ENCODE measurements around the gene NEDD4. TPM values are rescaled to one million over a fixed set of nuclear protein-coding genes. Genes with fewer than 3 reads are reported as not detected.
"Not testable (repeated sequence)": the region's sequence is repeated elsewhere in the genome, so short reads cannot be mapped to it uniquely, and the experiment has no call there.

Gene NEDD4
- total and polyA plus RNA-seq, 3 experiments from 2014 or later, result 3.3 to 9.7 (median 8.2) TPM

GRCh38 chr15:55944606-55945005 lies 48.8 kb downstream of the NEDD4 start:
- H3K4me3 ChIP-seq (ENCODE audit: low read length); H3K9me3 ChIP-seq (ENCODE audit: low read length); CTCF ChIA-PET; H3K4me1 Mint-ChIP-seq; H3K36me3 ChIP-seq (ENCODE audit: insufficient read depth, low read length); POLR2A ChIA-PET; H3K27me3 Mint-ChIP-seq; H3K27me3 ChIP-seq (ENCODE audit: insufficient read depth, low read length, poor library complexity, severe bottlenecking); H3K4me1 ChIP-seq (ENCODE audit: insufficient read depth, low read length); H3K27ac ChIP-seq (ENCODE audit: low read depth, low read length); H3K4me3 Mint-ChIP-seq; DNase-seq: not testable (repeated sequence)
- Mint-ChIP-seq H3K36me3 (peaks cover 5 to 64% (median 21%) of the 10 kb centered on the region in 3 donors), H3K27ac (peak overlapping the region in 1 of 8 donors; percentile 54), H3K9me3 (peaks cover 4 to 22% (median 10%) of the 10 kb centered on the region in 5 donors)

GRCh38 chr15:55942332-55942731 lies 51.1 kb downstream of the NEDD4 start:
- H3K27ac Mint-ChIP-seq, result no peak overlapping the region
- POLR2A ChIA-PET, result no interaction called here
- CTCF ChIA-PET, result no interaction called here
- no peaks in the 10 kb centered on the region for H3K27me3 ChIP-seq (ENCODE audit: insufficient read depth, low read length, poor library complexity, severe bottlenecking)
- no peaks in the 10 kb centered on the region for H3K36me3 ChIP-seq (ENCODE audit: insufficient read depth, low read length)
- peaks cover 10 to 73% (median 19%) of the 10 kb centered on the region in 3 donors for H3K36me3 Mint-ChIP-seq
- H3K4me3 ChIP-seq (ENCODE audit: low read length), result no peak overlapping the region
- no peak overlapping the region for H3K27ac ChIP-seq (ENCODE audit: low read depth, low read length)
- no peaks in the 10 kb centered on the region for H3K4me1 ChIP-seq (ENCODE audit: insufficient read depth, low read length)
- no peaks in the 10 kb centered on the region for H3K4me1 Mint-ChIP-seq
- no peak for DNase-seq
- peaks cover 8 to 27% (median 16%) of the 10 kb centered on the region in 5 donors for H3K9me3 Mint-ChIP-seq
- peaks cover 0 to 1% of the 10 kb centered on the region in 2 donors for H3K27me3 Mint-ChIP-seq
- H3K9me3 ChIP-seq (ENCODE audit: low read length), result no peaks in the 10 kb centered on the region
- no peak overlapping the region for H3K4me3 Mint-ChIP-seq

GRCh38 chr15:55937040-55937439 lies 56.4 kb downstream of the NEDD4 start:
- H3K9me3 Mint-ChIP-seq, result peaks cover 8 to 23% (median 10%) of the 10 kb centered on the region in 5 donors
- H3K27ac Mint-ChIP-seq, result no peak overlapping the region
- H3K4me1 Mint-ChIP-seq, result no peaks in the 10 kb centered on the region
- no peaks in the 10 kb centered on the region for H3K27me3 Mint-ChIP-seq
- peaks cover 4 to 43% (median 7%) of the 10 kb centered on the region in 3 donors for H3K36me3 Mint-ChIP-seq
- POLR2A ChIA-PET, result no interaction called here
- CTCF ChIA-PET, result no interaction called here
- H3K36me3 ChIP-seq (ENCODE audit: insufficient read depth, low read length), result no peaks in the 10 kb centered on the region
- no peak overlapping the region for H3K27ac ChIP-seq (ENCODE audit: low read depth, low read length)
- no peaks in the 10 kb centered on the region for H3K27me3 ChIP-seq (ENCODE audit: insufficient read depth, low read length, poor library complexity, severe bottlenecking)
- H3K9me3 ChIP-seq (ENCODE audit: low read length), result no peaks in the 10 kb centered on the region
- no peaks in the 10 kb centered on the region for H3K4me1 ChIP-seq (ENCODE audit: insufficient read depth, low read length)
- H3K4me3 Mint-ChIP-seq, result no peak overlapping the region
- H3K4me3 ChIP-seq (ENCODE audit: low read length), result no peak overlapping the region
- DNase-seq, result peak in 1 of 5 donors; percentile 8

- Mint-ChIP-seq H3K27me3 (no peaks in the 10 kb centered on the region), H3K27ac (no peak overlapping the region), H3K36me3 (peaks cover 0 to 22% (median 0%) of the 10 kb centered on the region in 3 donors), H3K4me1 (no peaks in the 10 kb centered on the region), H3K4me3 (no peak overlapping the region), H3K9me3 (peaks cover 0 to 18% (median 4%) of the 10 kb centered on the region in 5 donors)
- Histone ChIP-seq H3K27me3 (ENCODE audit: insufficient read depth, low read length, poor library complexity, severe bottlenecking) (no peaks in the 10 kb centered on the region), H3K4me3 (ENCODE audit: low read length) (no peak overlapping the region), H3K9me3 (ENCODE audit: low read length) (no peaks in the 10 kb centered on the region), H3K27ac (ENCODE audit: low read depth, low read length) (no peak overlapping the region), H3K4me1 (ENCODE audit: insufficient read depth, low read length) (no peaks in the 10 kb centered on the region), H3K36me3 (ENCODE audit: insufficient read depth, low read length) (no peaks in the 10 kb centered on the region)
- ChIA-PET CTCF (no interaction called here), POLR2A (no interaction called here)
- no peak for DNase-seq
Observed at GRCh38 chr15:55928955-55929354, 64.5 kb downstream of the NEDD4 start.

GRCh38 chr15:55921744-55922143 lies 71.7 kb downstream of the NEDD4 start:
- no peaks in the 10 kb centered on the region for H3K27me3 ChIP-seq (ENCODE audit: insufficient read depth, low read length, poor library complexity, severe bottlenecking)
- H3K9me3 ChIP-seq (ENCODE audit: low read length), result no peaks in the 10 kb centered on the region
- peaks cover 0 to 2% (median 0%) of the 10 kb centered on the region in 5 donors for H3K9me3 Mint-ChIP-seq
- H3K36me3 ChIP-seq (ENCODE audit: insufficient read depth, low read length), result no peaks in the 10 kb centered on the region
- no peaks in the 10 kb centered on the region for H3K4me1 ChIP-seq (ENCODE audit: insufficient read depth, low read length)
- H3K36me3 Mint-ChIP-seq, result peaks cover 0 to 7% (median 0%) of the 10 kb centered on the region in 3 donors
- DNase-seq, result no peak
- ChIA-PET CTCF (no interaction called here), POLR2A (no interaction called here)
- H3K4me3 ChIP-seq (ENCODE audit: low read length), result no peak overlapping the region
- no peaks in the 10 kb centered on the region for H3K4me1 Mint-ChIP-seq
- H3K27me3 Mint-ChIP-seq, result no peaks in the 10 kb centered on the region
- H3K27ac ChIP-seq (ENCODE audit: low read depth, low read length), result no peak overlapping the region
- H3K4me3 Mint-ChIP-seq, result no peak overlapping the region
- no peak overlapping the region for H3K27ac Mint-ChIP-seq

- DNase-seq, result no peak
- CTCF ChIA-PET, result no interaction called here
- Histone ChIP-seq H3K27me3 (ENCODE audit: insufficient read depth, low read length, poor library complexity, severe bottlenecking) (no peaks in the 10 kb centered on the region), H3K36me3 (ENCODE audit: insufficient read depth, low read length) (no peaks in the 10 kb centered on the region), H3K27ac (ENCODE audit: low read depth, low read length) (no peak overlapping the region), H3K4me1 (ENCODE audit: insufficient read depth, low read length) (no peaks in the 10 kb centered on the region), H3K4me3 (ENCODE audit: low read length) (no peak overlapping the region), H3K9me3 (ENCODE audit: low read length) (no peaks in the 10 kb centered on the region)
- H3K27ac Mint-ChIP-seq, result no peak overlapping the region
- H3K36me3 Mint-ChIP-seq, result peaks cover 0 to 3% (median 0%) of the 10 kb centered on the region in 3 donors
- no peak overlapping the region for H3K4me3 Mint-ChIP-seq
- H3K9me3 Mint-ChIP-seq, result no peaks in the 10 kb centered on the region
- no peaks in the 10 kb centered on the region for H3K4me1 Mint-ChIP-seq
- no peaks in the 10 kb centered on the region for H3K27me3 Mint-ChIP-seq
- POLR2A ChIA-PET, result no interaction called here
Observed at GRCh38 chr15:55917881-55918296, 75.5 kb downstream of the NEDD4 start.

- Histone ChIP-seq H3K36me3 (ENCODE audit: insufficient read depth, low read length) (no peaks in the 10 kb centered on the region), H3K27me3 (ENCODE audit: insufficient read depth, low read length, poor library complexity, severe bottlenecking) (no peaks in the 10 kb centered on the region), H3K4me1 (ENCODE audit: insufficient read depth, low read length) (no peaks in the 10 kb centered on the region), H3K4me3 (ENCODE audit: low read length) (no peak overlapping the region), H3K27ac (ENCODE audit: low read depth, low read length) (no peak overlapping the region), H3K9me3 (ENCODE audit: low read length) (no peaks in the 10 kb centered on the region)
- Mint-ChIP-seq H3K27ac (no peak overlapping the region), H3K4me1 (no peaks in the 10 kb centered on the region), H3K27me3 (no peaks in the 10 kb centered on the region), H3K9me3 (no peaks in the 10 kb centered on the region), H3K36me3 (peaks cover 0 to 2% (median 0%) of the 10 kb centered on the region in 3 donors), H3K4me3 (no peak overlapping the region)
- DNase-seq, result no peak
- POLR2A ChIA-PET, result no interaction called here
- CTCF ChIA-PET, result no interaction called here
Observed at GRCh38 chr15:55916666-55917409, 76.6 kb downstream of the NEDD4 start.

- CTCF ChIA-PET, result no interaction called here
- H3K27me3 Mint-ChIP-seq, result no peaks in the 10 kb centered on the region
Observed at GRCh38 chr15:55915876-55916567, 77.4 kb downstream of the NEDD4 start.

More at GRCh38 chr15:55915876-55916567, 77.4 kb downstream of the NEDD4 start:
- H3K4me3 Mint-ChIP-seq, result no peak overlapping the region
- Histone ChIP-seq H3K9me3 (ENCODE audit: low read length) (no peaks in the 10 kb centered on the region), H3K27ac (ENCODE audit: low read depth, low read length) (no peak overlapping the region), H3K4me3 (ENCODE audit: low read length) (no peak overlapping the region), H3K36me3 (ENCODE audit: insufficient read depth, low read length) (no peaks in the 10 kb centered on the region), H3K27me3 (ENCODE audit: insufficient read depth, low read length, poor library complexity, severe bottlenecking) (no peaks in the 10 kb centered on the region), H3K4me1 (ENCODE audit: insufficient read depth, low read length) (no peaks in the 10 kb centered on the region)
- H3K36me3 Mint-ChIP-seq, result no peaks in the 10 kb centered on the region
- DNase-seq, result no peak
- no peaks in the 10 kb centered on the region for H3K4me1 Mint-ChIP-seq
- POLR2A ChIA-PET, result no interaction called here
- no peaks in the 10 kb centered on the region for H3K9me3 Mint-ChIP-seq
- no peak overlapping the region for H3K27ac Mint-ChIP-seq

Data from CD8-positive, alpha-beta memory T cell (primary cell).